HEK293 (cell line): ENCODE measurements around the gene POGZ.

Experiments
- GLI4 ChIP-seq: fragments of 450-650 bp; formaldehyde crosslinking; IDR thresholded peaks from 2 replicates; pipeline ENCODE4 v1.5.1; 2016; ENCODE audit warnings: missing biosample characterization, missing genetic modification characterization
- HOXA7 ChIP-seq: sonication (generic); formaldehyde crosslinking; IDR thresholded peaks from 2 replicates; pipeline ENCODE4 v1.8.1; 2022; ENCODE audit warnings: missing genetic modification reagents, borderline replicate concordance
- TF ChIP-seq, protein P1 (sequence below): fragments of 450-650 bp; formaldehyde crosslinking; IDR thresholded peaks from 2 replicates; pipeline ENCODE4 v1.5.1; 2016; ENCODE audit warnings: missing biosample characterization, missing genetic modification characterization

- TF ChIP-seq GLI4 (tag by site-specific recombination) (no peak), HOXA7 (CRISPR knock-in tag) (no peak)
- TF ChIP-seq, protein P1, sequence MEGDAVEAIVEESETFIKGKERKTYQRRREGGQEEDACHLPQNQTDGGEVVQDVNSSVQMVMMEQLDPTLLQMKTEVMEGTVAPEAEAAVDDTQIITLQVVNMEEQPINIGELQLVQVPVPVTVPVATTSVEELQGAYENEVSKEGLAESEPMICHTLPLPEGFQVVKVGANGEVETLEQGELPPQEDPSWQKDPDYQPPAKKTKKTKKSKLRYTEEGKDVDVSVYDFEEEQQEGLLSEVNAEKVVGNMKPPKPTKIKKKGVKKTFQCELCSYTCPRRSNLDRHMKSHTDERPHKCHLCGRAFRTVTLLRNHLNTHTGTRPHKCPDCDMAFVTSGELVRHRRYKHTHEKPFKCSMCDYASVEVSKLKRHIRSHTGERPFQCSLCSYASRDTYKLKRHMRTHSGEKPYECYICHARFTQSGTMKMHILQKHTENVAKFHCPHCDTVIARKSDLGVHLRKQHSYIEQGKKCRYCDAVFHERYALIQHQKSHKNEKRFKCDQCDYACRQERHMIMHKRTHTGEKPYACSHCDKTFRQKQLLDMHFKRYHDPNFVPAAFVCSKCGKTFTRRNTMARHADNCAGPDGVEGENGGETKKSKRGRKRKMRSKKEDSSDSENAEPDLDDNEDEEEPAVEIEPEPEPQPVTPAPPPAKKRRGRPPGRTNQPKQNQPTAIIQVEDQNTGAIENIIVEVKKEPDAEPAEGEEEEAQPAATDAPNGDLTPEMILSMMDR: no peak
These were observed 86.1 kb downstream of the POGZ start for GRCh38 chr1:151373196-151373595.
